HepG2 (cell line): ENCODE measurements around the gene PLLP. TPM values are rescaled to one million over a fixed set of nuclear protein-coding genes. Genes with fewer than 3 reads are reported as not detected.

Source experiments
- HOMEZ ChIP-seq: IDR thresholded peaks from 2 replicates; pipeline ENCODE4 v1.6.1; 2016; ENCODE audit warnings: low read depth
- KLF6 ChIP-seq: IDR thresholded peaks from 2 replicates; pipeline ENCODE4 v1.8.0; 2016; ENCODE audit warnings: missing biosample characterization, missing genetic modification reagents
- NFKB2 ChIP-seq: sonication (generic); formaldehyde crosslinking; IDR thresholded peaks from 2 replicates; pipeline ENCODE4 v1.4.0; 2020; ENCODE audit warnings: missing genetic modification reagents, borderline replicate concordance
- PRDM4 ChIP-seq: sonication (generic); formaldehyde crosslinking; IDR thresholded peaks from 2 replicates; pipeline ENCODE4 v1.9.0; 2021; ENCODE audit warnings: missing genetic modification reagents, borderline replicate concordance
- SMARCC2 ChIP-seq: fragments of 450-650 bp; IDR thresholded peaks from 2 replicates; pipeline ENCODE4 v1.6.1; 2017; ENCODE audit warnings: antibody characterized with exemption, mild to moderate bottlenecking
- ZFYVE20 ChIP-seq: sonication (generic); formaldehyde crosslinking; IDR thresholded peaks from 2 replicates; pipeline ENCODE4 v1.8.0; 2023; ENCODE audit warnings: low read depth, mild to moderate bottlenecking, moderate library complexity, missing genetic modification reagents, borderline replicate concordance
- ZHX1 ChIP-seq: sonication (generic); formaldehyde crosslinking; IDR thresholded peaks from 2 replicates; pipeline ENCODE4 v1.8.1; 2022; ENCODE audit warnings: low read depth, mild to moderate bottlenecking, missing genetic modification reagents
- ZMAT5 ChIP-seq: sonication (generic); formaldehyde crosslinking; IDR thresholded peaks from 2 replicates; pipeline ENCODE4 v1.5.0; 2020; ENCODE audit warnings: mild to moderate bottlenecking, low read depth, missing genetic modification reagents, borderline replicate concordance
- ZNF274 ChIP-seq: sonication (generic); formaldehyde crosslinking; IDR thresholded peaks from 2 replicates; pipeline ENCODE4 v1.5.1; 2020; ENCODE audit warnings: mild to moderate bottlenecking, missing genetic modification reagents
- ZNF446 ChIP-seq: sonication (generic); formaldehyde crosslinking; IDR thresholded peaks from 2 replicates; pipeline ENCODE4 v1.5.0; 2020; ENCODE audit warnings: mild to moderate bottlenecking, missing genetic modification reagents
- ZNF781 ChIP-seq: sonication (generic); formaldehyde crosslinking; IDR thresholded peaks from 2 replicates; pipeline ENCODE4 v1.5.1; 2020; ENCODE audit warnings: borderline replicate concordance, mild to moderate bottlenecking, missing genetic modification reagents; ENCODE audit errors: not compliant biosample characterization
- ZNF782 ChIP-seq: sonication (generic); formaldehyde crosslinking; IDR thresholded peaks from 2 replicates; pipeline ENCODE4 v1.4.0; 2020; ENCODE audit warnings: missing genetic modification reagents, mild to moderate bottlenecking, borderline replicate concordance
- ZNF879 ChIP-seq: sonication (generic); formaldehyde crosslinking; IDR thresholded peaks from 2 replicates; pipeline ENCODE4 v1.8.1; 2023; ENCODE audit warnings: missing genetic modification reagents
- ZSCAN9 ChIP-seq: IDR thresholded peaks from 2 replicates; pipeline ENCODE4 v1.6.1; 2016; ENCODE audit warnings: borderline replicate concordance
- polyA plus RNA-seq, 8 experiments: library from polyadenylated mRNA; depleted of rRNA in 3 of 8; stranded (reverse) in 7 of 8; unstranded in 1 of 8; fragments of >200 nt; fragmentation: Illumina TruSeq in 4 of 8; extraction: Trizol in 4 of 8; gene quantifications; 2 replicates each; pipeline versions ENCODE4 v1.2.1 to v1.2.3, GENCODE V29; 2011 to 2016; ENCODE audit warnings: low read depth in 4 of 8, missing spikeins in 1 of 8, mixed read lengths in 1 of 8; ENCODE audit not compliant: insufficient read depth in 1 of 8
- total RNA-seq, 5 experiments: library from RNA; depleted of rRNA; stranded (reverse); fragments of >200 nt; fragmentation: Illumina TruSeq; extraction: Trizol; gene quantifications; 2 replicates each; pipeline ENCODE4 v1.2.3, GENCODE V29; 2016; ENCODE audit warnings: low read depth in 1 of 5
- TF ChIP-seq, protein P1 (sequence below): IDR thresholded peaks from 2 replicates; pipeline ENCODE4 v1.6.1; 2016; ENCODE audit warnings: low read depth, control low read depth
- TF ChIP-seq, protein P2 (sequence below): sonication (generic); formaldehyde crosslinking; IDR thresholded peaks from 2 replicates; pipeline ENCODE4 v1.8.0; 2022; ENCODE audit warnings: missing genetic modification reagents, mild to moderate bottlenecking, moderate library complexity, borderline replicate concordance

PLLP gene
- total and polyA plus RNA-seq, 2 of the 13 experiments (the other 11 are each of a cell fraction or from before 2014, with no cell fraction given) = 60.6 to 127 TPM

GRCh38 chr16:57279780-57280638, 4.5 kb downstream of the PLLP start (continued):
- TF ChIP-seq PRDM4 (CRISPR knock-in tag) = no peak
- peak; percentile 82; the same call in 1 of the 2 replicates for TF ChIP-seq ZNF274 (CRISPR knock-in tag)
- TF ChIP-seq ZSCAN9 = peak; percentile 65; the same call in 1 of the 2 replicates
- peak; percentile 62; the same call in 1 of the 2 replicates for TF ChIP-seq NFKB2 (CRISPR knock-in tag)
- no peak for TF ChIP-seq ZNF879 (CRISPR knock-in tag)
- TF ChIP-seq ZNF782 = peak; percentile 86; the same call in 1 of the 2 replicates
- 0 out of 2 replicates have a peak, but pooled peaks have one; percentile 22 for TF ChIP-seq SMARCC2
- TF ChIP-seq ZMAT5 = no peak
- TF ChIP-seq HOMEZ = peak; percentile 83
- peak; percentile 57; the same call in 1 of the 2 replicates for TF ChIP-seq KLF6
- TF ChIP-seq ZNF446 (CRISPR knock-in tag) = no peak
- TF ChIP-seq, protein P1, sequence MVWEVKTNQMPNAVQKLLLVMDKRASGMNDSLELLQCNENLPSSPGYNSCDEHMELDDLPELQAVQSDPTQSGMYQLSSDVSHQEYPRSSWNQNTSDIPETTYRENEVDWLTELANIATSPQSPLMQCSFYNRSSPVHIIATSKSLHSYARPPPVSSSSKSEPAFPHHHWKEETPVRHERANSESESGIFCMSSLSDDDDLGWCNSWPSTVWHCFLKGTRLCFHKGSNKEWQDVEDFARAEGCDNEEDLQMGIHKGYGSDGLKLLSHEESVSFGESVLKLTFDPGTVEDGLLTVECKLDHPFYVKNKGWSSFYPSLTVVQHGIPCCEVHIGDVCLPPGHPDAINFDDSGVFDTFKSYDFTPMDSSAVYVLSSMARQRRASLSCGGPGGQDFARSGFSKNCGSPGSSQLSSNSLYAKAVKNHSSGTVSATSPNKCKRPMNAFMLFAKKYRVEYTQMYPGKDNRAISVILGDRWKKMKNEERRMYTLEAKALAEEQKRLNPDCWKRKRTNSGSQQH = no peak; the same call in 1 of the 2 replicates
- no peak for TF ChIP-seq ZFYVE20
- peak; percentile 70 for TF ChIP-seq ZNF781
- no peak; the same call in 1 of the 2 replicates for TF ChIP-seq ZHX1
- TF ChIP-seq, protein P2, sequence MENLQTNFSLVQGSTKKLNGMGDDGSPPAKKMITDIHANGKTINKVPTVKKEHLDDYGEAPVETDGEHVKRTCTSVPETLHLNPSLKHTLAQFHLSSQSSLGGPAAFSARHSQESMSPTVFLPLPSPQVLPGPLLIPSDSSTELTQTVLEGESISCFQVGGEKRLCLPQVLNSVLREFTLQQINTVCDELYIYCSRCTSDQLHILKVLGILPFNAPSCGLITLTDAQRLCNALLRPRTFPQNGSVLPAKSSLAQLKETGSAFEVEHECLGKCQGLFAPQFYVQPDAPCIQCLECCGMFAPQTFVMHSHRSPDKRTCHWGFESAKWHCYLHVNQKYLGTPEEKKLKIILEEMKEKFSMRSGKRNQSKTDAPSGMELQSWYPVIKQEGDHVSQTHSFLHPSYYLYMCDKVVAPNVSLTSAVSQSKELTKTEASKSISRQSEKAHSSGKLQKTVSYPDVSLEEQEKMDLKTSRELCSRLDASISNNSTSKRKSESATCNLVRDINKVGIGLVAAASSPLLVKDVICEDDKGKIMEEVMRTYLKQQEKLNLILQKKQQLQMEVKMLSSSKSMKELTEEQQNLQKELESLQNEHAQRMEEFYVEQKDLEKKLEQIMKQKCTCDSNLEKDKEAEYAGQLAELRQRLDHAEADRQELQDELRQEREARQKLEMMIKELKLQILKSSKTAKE (CRISPR knock-in tag) = peak; percentile 94
